ENCODE results near the gene PRG2.

The PRG2 gene

DNA sequence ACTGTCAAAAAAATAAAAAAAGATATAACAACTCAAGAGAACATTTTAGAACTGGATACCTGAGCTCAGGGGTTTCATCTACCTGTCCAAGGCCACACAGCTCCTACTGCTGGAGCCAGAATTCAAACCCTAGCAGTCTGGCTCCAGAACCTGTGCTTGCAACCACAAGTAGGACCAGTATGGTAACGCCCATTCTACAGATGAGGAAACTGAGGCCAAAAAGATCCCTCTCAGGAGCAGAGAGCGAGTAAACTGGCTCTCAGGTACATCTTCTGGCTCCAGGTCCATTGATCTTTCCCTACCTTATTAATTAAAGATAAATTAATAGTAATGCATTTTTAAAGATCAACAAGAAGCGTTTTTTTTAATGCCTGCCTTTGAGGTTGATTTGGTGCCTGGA lies 33.1 kb downstream of the PRG2 start:
- Histone ChIP-seq H3K27me3 (ENCODE audit: low read length) (no peaks in the 10 kb centered on the region), H4K20me1 (ENCODE audit: low read depth, low read length) (no peaks in the 10 kb centered on the region), H3K4me3 (ENCODE audit: insufficient read depth, low read length, poor library complexity, severe bottlenecking) (no peak overlapping the region), H3F3A (ENCODE audit: insufficient read depth) (no peaks in the 10 kb centered on the region), H3K9ac (ENCODE audit: low read length) (no peak overlapping the region), H3K4me2 (ENCODE audit: low read depth, low read length, poor library complexity, severe bottlenecking) (no peak overlapping the region), H3K79me2 (ENCODE audit: insufficient read depth, low read length) (no peaks in the 10 kb centered on the region), H3K27ac (ENCODE audit: low read depth, low read length) (no peak overlapping the region), H3K36me3 (ENCODE audit: low read length) (no peaks in the 10 kb centered on the region), H3K9me3 (ENCODE audit: insufficient read depth, low read length) (no peaks in the 10 kb centered on the region), H2AFZ (ENCODE audit: low read depth, low read length, severe bottlenecking) (no peak overlapping the region), H3K9me2 (replicated peaks; ENCODE audit: insufficient read depth, low read length) (no peaks in the 10 kb centered on the region)
- TF ChIP-seq, protein P1, sequence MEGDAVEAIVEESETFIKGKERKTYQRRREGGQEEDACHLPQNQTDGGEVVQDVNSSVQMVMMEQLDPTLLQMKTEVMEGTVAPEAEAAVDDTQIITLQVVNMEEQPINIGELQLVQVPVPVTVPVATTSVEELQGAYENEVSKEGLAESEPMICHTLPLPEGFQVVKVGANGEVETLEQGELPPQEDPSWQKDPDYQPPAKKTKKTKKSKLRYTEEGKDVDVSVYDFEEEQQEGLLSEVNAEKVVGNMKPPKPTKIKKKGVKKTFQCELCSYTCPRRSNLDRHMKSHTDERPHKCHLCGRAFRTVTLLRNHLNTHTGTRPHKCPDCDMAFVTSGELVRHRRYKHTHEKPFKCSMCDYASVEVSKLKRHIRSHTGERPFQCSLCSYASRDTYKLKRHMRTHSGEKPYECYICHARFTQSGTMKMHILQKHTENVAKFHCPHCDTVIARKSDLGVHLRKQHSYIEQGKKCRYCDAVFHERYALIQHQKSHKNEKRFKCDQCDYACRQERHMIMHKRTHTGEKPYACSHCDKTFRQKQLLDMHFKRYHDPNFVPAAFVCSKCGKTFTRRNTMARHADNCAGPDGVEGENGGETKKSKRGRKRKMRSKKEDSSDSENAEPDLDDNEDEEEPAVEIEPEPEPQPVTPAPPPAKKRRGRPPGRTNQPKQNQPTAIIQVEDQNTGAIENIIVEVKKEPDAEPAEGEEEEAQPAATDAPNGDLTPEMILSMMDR (IDR thresholded peaks at IDR 0.05; ENCODE audit: insufficient read depth, low read length, poor library complexity, severe bottlenecking), result no peak
- no peak for TF ChIP-seq EZH2phosphoT487 (conservative IDR thresholded peaks at IDR 0.05; ENCODE audit: low read length)

DNA sequence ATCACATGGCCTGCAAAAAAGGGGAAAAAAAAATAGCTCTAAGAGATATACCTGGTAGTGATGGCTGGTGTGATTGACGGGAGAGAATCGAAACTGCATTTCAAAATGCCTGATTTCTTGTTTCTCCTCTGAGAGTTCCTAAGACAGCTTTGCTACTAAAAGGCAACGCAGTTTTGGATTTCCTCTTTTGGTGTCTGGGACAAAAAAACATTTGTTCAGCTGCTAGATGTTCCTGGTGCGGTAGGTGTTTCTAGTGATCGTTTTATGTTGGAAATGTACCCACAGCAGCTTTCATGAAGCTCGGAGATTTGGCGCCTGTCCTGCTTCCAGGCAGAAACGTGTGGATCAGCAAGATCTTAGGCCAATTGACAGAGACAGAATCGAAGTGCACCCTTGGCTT lies 34.2 kb downstream of the PRG2 start:
- no peak for TF ChIP-seq EZH2phosphoT487 (conservative IDR thresholded peaks at IDR 0.05; ENCODE audit: low read length)
- TF ChIP-seq, protein P1 (IDR thresholded peaks at IDR 0.05; ENCODE audit: insufficient read depth, low read length, poor library complexity, severe bottlenecking), result no peak
- Histone ChIP-seq H3K4me3 (ENCODE audit: insufficient read depth, low read length, poor library complexity, severe bottlenecking) (no peak overlapping the region), H3K79me2 (ENCODE audit: insufficient read depth, low read length) (no peaks in the 10 kb centered on the region), H3K27me3 (ENCODE audit: low read length) (no peaks in the 10 kb centered on the region), H3F3A (ENCODE audit: insufficient read depth) (no peaks in the 10 kb centered on the region), H3K9ac (ENCODE audit: low read length) (no peak overlapping the region), H4K20me1 (ENCODE audit: low read depth, low read length) (no peaks in the 10 kb centered on the region), H3K36me3 (ENCODE audit: low read length) (no peaks in the 10 kb centered on the region), H3K27ac (ENCODE audit: low read depth, low read length) (no peak overlapping the region), H3K9me3 (ENCODE audit: insufficient read depth, low read length) (no peaks in the 10 kb centered on the region; the same call in 1 of the 2 replicates), H3K4me2 (ENCODE audit: low read depth, low read length, poor library complexity, severe bottlenecking) (no peak overlapping the region), H2AFZ (ENCODE audit: low read depth, low read length, severe bottlenecking) (no peak overlapping the region), H3K9me2 (replicated peaks; ENCODE audit: insufficient read depth, low read length) (no peaks in the 10 kb centered on the region)

DNA sequence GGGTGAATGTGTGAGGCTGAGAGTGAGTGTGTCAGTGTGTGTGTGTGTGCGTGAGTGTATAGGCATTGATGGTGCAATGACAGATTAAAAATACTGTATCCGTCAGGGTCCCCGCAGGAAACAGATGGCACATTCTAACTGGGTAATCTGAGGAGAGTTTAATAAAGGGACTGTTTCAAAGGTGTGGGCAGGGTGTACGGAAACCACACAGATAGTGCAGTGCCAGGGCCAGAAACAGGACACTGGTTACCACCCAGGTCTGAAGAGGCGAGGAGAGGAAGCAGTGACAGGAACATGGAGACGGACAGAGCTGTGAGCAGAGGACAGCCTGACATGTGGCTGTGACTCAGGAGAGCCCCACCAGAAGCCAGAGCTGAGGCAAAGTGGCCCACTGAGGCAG lies 35.8 kb downstream of the PRG2 start:
- Histone ChIP-seq H3K79me2 (ENCODE audit: insufficient read depth, low read length) (no peaks in the 10 kb centered on the region), H2AFZ (ENCODE audit: low read depth, low read length, severe bottlenecking) (no peak overlapping the region), H3K27me3 (ENCODE audit: low read length) (no peaks in the 10 kb centered on the region), H3K4me3 (ENCODE audit: insufficient read depth, low read length, poor library complexity, severe bottlenecking) (no peak overlapping the region), H3K27ac (ENCODE audit: low read depth, low read length) (no peak overlapping the region), H3F3A (ENCODE audit: insufficient read depth) (no peaks in the 10 kb centered on the region), H3K9ac (ENCODE audit: low read length) (no peak overlapping the region), H3K36me3 (ENCODE audit: low read length) (no peaks in the 10 kb centered on the region), H4K20me1 (ENCODE audit: low read depth, low read length) (no peaks in the 10 kb centered on the region), H3K9me2 (replicated peaks; ENCODE audit: insufficient read depth, low read length) (no peaks in the 10 kb centered on the region), H3K4me2 (ENCODE audit: low read depth, low read length, poor library complexity, severe bottlenecking) (no peak overlapping the region), H3K9me3 (ENCODE audit: insufficient read depth, low read length) (no peaks in the 10 kb centered on the region; the same call in 1 of the 2 replicates)
- TF ChIP-seq, protein P1 (IDR thresholded peaks at IDR 0.05; ENCODE audit: insufficient read depth, low read length, poor library complexity, severe bottlenecking), result no peak
- TF ChIP-seq EZH2phosphoT487 (conservative IDR thresholded peaks at IDR 0.05; ENCODE audit: low read length), result no peak
